ENCODE data around the gene PTCH2. TPM values are rescaled to one million over a fixed set of nuclear protein-coding genes. Genes with fewer than 3 reads are reported as not detected.

Gene PTCH2
- total and polyA plus RNA-seq, 2 of the 13 experiments (the other 11 are each of a cell fraction or from before 2014, with no cell fraction given) = 0.60 to 1.5 TPM

- H3K79me2 ChIP-seq (ENCODE audit: insufficient read depth, low read length) = no peaks in the 10 kb centered on the region
- intact Hi-C loops (cut with micrococcal nuclease; ENCODE audit: unreplicated experiment) = no loop called here
- H3K4me1 ChIP-seq (ENCODE audit: insufficient read depth, low read length) = peaks cover 61% of the 10 kb centered on the region
- peak; percentile 23 for ATAC-seq
- ChIA-PET POLR2A (interaction anchor here (0.7 to 5.7 kb wide), 10 partner anchors 10 to 554 kb away, joined by 3 to 34 read pairs (median 12); partner anchors contain the start of genes BTBD19, DYNLT4, HECTD3 and MUTYH), CTCF (ENCODE audit: low intra/inter-chr PET ratio, low total read pairs) (no interaction called here)
- peak overlapping the region; percentile 76 for H3K4me2 ChIP-seq (ENCODE audit: low read depth, low read length)
- no peaks in the 10 kb centered on the region for H3K9me3 ChIP-seq (ENCODE audit: low read length)
- no peaks in the 10 kb centered on the region for H4K20me1 ChIP-seq (ENCODE audit: insufficient read depth, low read length)
- peaks cover 3 to 17% of the 10 kb centered on the region in 2 experiments; a peak in 2 of 5 replicates for H3K27me3 ChIP-seq (ENCODE audit: control insufficient read depth in 1 of 2, insufficient read depth in 2 of 2, low read length in 2 of 2)
- in situ Hi-C loops (cut with HindIII; ENCODE audit: extremely low pct_ligation_motif_present, low pct_unique_long_range_greater_than_20kb) = no loop called here
- 40% methylated on average over 28 of the region's 49 CpGs for WGBS (ENCODE audit: low lambda C conversion rate)
- DNase-seq (ENCODE audit: low spot score) = peak; percentile 60
- no peak overlapping the region for H3K27ac ChIP-seq (ENCODE audit: extremely low read length, insufficient read depth, low read length)
- no peaks in the 10 kb centered on the region for H3K36me3 ChIP-seq (replicated peaks in 1 of 2; ENCODE audit: control insufficient read depth in 1 of 2, insufficient read depth in 2 of 2, low read length in 2 of 2)
- no TSS peak for BruUV-seq (replicated peaks)
- H3K4me3 ChIP-seq (replicated peaks in 1 of 3; ENCODE audit: insufficient read depth in 1 of 3, low read depth in 2 of 3, low read length in 3 of 3) = peak overlapping the region in 2 of 3 experiments; percentile 34 to 79; a peak in 3 of 6 replicates
- peak; percentile 68 for FAIRE-seq
- no peak overlapping the region for H2AFZ ChIP-seq (ENCODE audit: low read length)
- H3K9ac ChIP-seq (ENCODE audit: insufficient read depth, low read depth, low read length) = peak overlapping the region; percentile 41
- 0 out of 2 replicates have a peak, but pooled peaks have one; percentile 49 for TF ChIP-seq ZC3H13 (CRISPR knock-in tag; IDR thresholded peaks at IDR 0.05)
- TF ChIP-seq TBX3 (IDR thresholded peaks at IDR 0.05; ENCODE audit: borderline replicate concordance) = 0 out of 2 replicates have a peak, but pooled peaks have one; percentile 21
- TF ChIP-seq SRSF1 (optimal IDR thresholded peaks at IDR 0.05; ENCODE audit: low read depth, low read length) = peak; percentile 89
- TF ChIP-seq KLF11 (CRISPR knock-in tag; IDR thresholded peaks at IDR 0.05) = no peak
- TF ChIP-seq TBX2 (CRISPR knock-in tag; IDR thresholded peaks at IDR 0.05; ENCODE audit: borderline replicate concordance) = 0 out of 2 replicates have a peak, but pooled peaks have one; percentile 52
- 0 out of 2 replicates have a peak, but pooled peaks have one; percentile 31 for TF ChIP-seq CSRNP1 (CRISPR knock-in tag; IDR thresholded peaks at IDR 0.05)
- no peak for TF ChIP-seq HNRNPH1 (optimal IDR thresholded peaks at IDR 0.05; ENCODE audit: low read depth, low read length)
- TF ChIP-seq AGO1 (IDR thresholded peaks at IDR 0.05; ENCODE audit: low read depth, low read length, poor library complexity, severe bottlenecking) = peak; percentile 76
- no peak for TF ChIP-seq NFE2L1 (CRISPR knock-in tag; IDR thresholded peaks at IDR 0.05; ENCODE audit: borderline replicate concordance)
- no peak for TF ChIP-seq HOXA7 (CRISPR knock-in tag; IDR thresholded peaks at IDR 0.05)
- 0 out of 2 replicates have a peak, but pooled peaks have one; percentile 56 for TF ChIP-seq ZNF333 (CRISPR knock-in tag; IDR thresholded peaks at IDR 0.05; ENCODE audit: borderline replicate concordance)
- TF ChIP-seq ZNF501 (CRISPR knock-in tag; IDR thresholded peaks at IDR 0.05) = peak; percentile 78; the same call in 1 of the 2 replicates
- peak; percentile 62; the same call in 1 of the 2 replicates for TF ChIP-seq RXRA (CRISPR knock-in tag; IDR thresholded peaks at IDR 0.05)
- no peak for TF ChIP-seq BHLHE40 (IDR thresholded peaks at IDR 0.05; ENCODE audit: low read length)
- peak; percentile 89 for TF ChIP-seq MYC (CRISPR knock-in tag; IDR thresholded peaks at IDR 0.05; ENCODE audit: borderline replicate concordance)
- TF ChIP-seq MAZ (IDR thresholded peaks at IDR 0.05; ENCODE audit: borderline replicate concordance, low read depth, low read length) = no peak
- TF ChIP-seq MAZ (CRISPR knock-in tag; IDR thresholded peaks at IDR 0.05; ENCODE audit: low read depth) = 0 out of 2 replicates have a peak, but pooled peaks have one; percentile 47
- peak; percentile 18; the same call in 1 of the 2 replicates for TF ChIP-seq DRAP1 (CRISPR knock-in tag; IDR thresholded peaks at IDR 0.05)
- TF ChIP-seq KAT8 (CRISPR knock-in tag; IDR thresholded peaks at IDR 0.05) = peak; percentile 73
- TF ChIP-seq ETV5 (CRISPR knock-in tag; IDR thresholded peaks at IDR 0.05; ENCODE audit: borderline replicate concordance) = peak; percentile 66
- TF ChIP-seq ZNF235 (CRISPR knock-in tag; IDR thresholded peaks at IDR 0.05; ENCODE audit: borderline replicate concordance) = 0 out of 2 replicates have a peak, but pooled peaks have one; percentile 71
- TF ChIP-seq NCOA2 (CRISPR knock-in tag; IDR thresholded peaks at IDR 0.05) = no peak
Observed at GRCh38 chr1:44786138-44786840, 56.8 kb downstream of the PTCH2 start.

Measured in HepG2 (cell line).